Stimulated activated CD4-positive, alpha-beta T cell treated with anti-CD3 and anti-CD28 coated beads, Interleukin-12 subunit alpha, Interleukin-12 subunit beta, amount 100 ng/mL, for 24 hours (primary cell): Measurements from ENCODE around the gene ZNF492.
"Not testable (repeated sequence)": the region's sequence is repeated elsewhere in the genome, so short reads cannot be mapped to it uniquely, and the experiment has no call there.

Experiments
- DNase-seq, 2 experiments: peaks; one replicate each; pipeline ENCODE4 v3.0.0-alpha.2; 2020; ENCODE audit warnings: low read depth in 2 of 2

The ZNF492 gene

DNA sequence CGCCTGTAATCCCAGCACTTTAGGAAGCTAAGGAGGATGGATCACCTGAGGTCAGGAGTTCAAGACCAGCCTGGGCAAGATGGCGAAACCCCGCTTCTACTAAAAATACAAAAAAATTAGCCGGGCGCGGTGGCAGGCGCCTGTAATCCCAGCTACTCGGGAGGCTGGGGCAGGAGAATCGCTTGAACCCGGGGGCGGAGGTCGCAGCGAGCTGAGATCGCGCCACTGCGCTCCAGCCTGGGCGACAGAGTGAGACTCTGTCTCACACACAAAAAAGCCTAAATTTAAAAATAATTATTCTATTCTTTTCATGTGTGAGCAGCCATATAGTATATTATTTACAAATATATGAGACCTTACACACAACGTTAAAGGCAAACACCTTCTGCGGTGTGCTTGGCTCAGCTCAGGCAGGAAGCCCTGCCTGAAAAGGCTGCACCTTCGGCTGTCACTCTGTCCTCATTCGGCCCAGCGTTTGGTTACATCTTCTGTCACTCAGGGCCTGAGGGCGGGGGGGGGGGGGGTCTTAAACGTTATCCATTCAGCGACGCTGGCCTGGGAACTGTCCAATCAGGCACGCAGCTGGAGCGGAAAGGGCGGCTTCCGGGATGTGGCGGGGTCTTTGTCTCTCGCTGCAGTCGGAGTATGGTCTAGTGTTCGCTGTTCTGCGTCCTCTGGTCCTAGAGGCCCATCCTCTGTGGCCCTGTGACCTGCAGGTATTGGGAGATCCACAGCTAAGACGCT is at the start of gene ZNF492:
Gene ZNF492, plus strand, starts transcription at position 619 of the 744 bp plus-strand sequence. CDS start 19,076 bp downstream, outside the sequence.
- peak; percentile 60 to 66 for DNase-seq

DNA sequence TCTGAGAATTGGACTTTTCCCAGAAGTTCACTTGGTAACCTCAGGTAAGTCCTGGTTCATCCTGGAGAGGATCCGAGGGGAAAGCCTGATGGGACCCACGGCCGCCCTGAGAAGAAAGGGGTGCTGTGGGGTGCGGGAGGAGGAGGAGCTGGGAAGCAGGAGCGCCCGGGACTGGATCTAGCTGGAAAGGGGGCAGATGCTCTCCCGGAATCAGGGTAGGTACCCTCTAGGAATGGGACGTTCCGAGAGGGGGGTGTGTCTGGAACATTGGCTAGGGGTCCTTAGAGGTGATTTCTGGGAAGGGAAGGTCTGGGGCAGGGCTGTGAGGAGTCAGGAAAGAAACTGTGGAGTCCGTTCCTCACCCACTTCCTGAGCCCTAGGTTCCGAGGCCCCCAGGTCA is 38.7 kb upstream of the ZNF492 start:
- DNase-seq: no peak

DNA sequence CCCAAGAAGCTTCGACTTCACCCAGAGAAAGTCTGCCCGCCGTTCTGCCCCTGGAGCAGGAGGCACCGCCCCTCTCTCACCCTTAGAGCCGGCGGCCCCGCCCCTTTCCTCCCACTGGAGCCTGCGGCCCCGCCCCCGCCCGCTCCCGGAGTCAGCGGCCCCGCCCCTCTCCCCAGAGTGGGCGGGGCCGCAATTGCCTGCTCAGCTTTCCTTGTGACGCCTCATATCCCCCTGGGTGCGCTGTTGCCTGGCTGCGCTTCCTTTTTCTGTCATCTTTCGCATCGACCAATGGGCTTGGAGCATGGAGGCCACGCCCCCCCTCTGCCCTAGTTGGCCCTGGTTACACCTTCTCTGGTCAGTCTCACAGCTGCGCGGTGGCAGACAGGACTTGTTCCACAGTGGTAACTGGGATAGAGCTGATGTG is 38.2 kb upstream of the ZNF492 start:
- no peak for DNase-seq

DNA sequence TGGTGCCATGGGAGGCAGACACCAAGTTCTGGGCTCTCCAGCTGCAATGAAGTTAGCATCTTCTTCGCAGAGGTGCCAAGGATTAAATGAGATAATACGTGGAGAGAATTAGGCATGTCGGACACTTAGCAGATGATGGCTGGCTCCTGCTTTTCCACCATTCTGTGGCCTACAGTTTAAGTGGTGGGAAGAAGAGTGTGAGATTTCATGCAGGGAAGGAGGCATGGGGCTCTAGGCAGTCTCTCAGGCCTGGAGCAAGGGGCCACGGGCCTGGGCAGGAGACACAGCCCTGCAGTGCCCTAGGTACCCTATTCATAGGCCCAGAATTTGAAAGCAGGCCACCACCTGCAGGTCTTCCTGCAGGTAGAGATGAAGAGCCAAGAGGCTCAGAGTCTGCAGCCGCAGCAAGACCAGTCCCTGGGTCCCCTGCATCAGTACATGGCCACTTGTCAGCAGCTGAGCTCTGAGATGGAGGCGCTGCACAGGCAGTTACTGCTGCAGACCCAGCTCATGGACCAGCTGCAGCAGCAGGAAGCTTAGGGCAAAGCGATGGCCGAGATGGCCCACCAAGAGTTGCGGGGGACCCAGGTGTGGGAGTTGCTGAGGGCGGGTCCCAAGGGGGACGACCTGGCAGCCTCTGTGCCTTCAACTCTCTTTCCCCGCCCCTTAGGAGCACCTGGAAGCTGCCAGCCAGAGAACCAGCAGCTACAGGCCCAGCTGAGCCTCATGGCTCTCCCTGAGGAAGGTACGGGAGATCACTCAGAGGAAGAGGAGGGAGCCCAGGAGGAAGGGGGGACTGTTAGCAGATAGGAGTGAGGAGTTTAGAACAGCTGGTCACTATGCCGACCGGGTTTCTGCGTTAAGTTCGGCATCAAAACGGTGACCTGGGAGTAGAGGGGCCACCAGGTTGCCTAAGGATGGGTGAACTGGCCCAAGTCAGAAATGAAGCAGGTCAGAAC is 33.2 kb upstream of the ZNF492 start:
- DNase-seq: no peak

DNA sequence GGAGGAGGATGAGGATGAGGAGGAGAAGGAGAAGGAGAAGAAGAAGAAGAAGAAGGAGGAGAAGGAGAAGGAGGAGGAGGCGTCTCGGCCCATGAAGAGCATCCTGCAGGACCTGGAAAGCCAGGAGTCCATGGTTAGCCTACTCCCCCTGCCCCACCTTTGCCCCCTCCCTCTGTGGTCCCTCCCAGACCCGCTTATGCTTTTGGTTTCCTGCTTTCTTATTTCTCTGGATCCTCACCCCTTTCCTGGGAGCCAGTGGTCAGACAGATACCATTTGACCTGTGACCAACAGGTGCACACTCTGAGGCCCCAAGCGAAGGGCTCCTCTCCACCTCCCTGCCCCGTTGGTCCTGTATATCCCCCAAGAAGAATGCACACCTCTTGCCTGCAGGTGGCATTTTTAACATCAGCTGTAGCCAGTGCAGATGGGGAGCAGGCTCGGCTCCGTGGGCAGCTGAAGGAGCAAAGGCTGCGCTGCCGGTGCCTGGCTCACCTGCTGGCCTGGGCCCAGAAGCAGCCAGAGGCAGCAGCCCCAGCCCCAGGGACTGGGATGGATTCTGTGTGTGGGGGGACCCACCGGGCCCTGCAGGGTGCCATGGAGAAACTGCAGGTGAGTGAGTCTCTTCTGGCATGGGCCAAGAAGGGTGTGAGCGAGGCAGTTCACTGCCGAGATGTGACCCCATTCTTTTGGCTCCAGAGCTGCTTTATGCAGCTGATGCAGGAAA is 32.1 kb upstream of the ZNF492 start:
- DNase-seq: no peak

DNA sequence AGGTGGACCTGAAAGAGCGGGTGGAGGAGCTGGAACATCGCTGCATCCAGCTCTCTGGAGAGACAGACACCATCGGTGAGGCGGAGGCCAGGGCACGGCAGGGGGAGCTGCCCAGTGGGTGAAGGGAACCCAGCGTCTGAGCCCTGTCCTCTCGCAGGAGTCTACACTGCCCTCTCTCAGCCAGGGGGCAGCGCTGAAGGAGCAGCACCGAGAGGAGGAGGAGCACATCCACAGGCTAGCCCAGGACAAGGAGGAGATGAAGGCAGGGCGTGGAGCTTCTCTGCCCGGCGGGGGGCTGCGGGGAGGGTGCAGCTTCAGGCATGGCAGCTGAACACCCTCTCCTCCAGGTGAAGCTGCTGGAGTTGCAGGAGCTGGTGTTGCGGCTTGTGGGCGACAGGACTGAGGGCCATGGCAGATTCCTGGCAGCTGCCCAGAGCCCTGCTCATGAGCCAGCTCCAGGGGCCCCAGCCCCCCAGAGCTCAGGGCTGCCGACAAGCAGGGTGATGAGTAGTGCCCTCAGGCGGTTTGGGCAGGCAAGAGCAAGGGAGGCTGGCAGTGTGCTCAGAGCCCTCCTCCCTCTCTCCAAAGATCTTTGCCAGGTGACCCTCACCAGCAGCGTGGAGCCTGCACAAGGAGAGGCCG is 31.4 kb upstream of the ZNF492 start:
- no peak for DNase-seq

DNA sequence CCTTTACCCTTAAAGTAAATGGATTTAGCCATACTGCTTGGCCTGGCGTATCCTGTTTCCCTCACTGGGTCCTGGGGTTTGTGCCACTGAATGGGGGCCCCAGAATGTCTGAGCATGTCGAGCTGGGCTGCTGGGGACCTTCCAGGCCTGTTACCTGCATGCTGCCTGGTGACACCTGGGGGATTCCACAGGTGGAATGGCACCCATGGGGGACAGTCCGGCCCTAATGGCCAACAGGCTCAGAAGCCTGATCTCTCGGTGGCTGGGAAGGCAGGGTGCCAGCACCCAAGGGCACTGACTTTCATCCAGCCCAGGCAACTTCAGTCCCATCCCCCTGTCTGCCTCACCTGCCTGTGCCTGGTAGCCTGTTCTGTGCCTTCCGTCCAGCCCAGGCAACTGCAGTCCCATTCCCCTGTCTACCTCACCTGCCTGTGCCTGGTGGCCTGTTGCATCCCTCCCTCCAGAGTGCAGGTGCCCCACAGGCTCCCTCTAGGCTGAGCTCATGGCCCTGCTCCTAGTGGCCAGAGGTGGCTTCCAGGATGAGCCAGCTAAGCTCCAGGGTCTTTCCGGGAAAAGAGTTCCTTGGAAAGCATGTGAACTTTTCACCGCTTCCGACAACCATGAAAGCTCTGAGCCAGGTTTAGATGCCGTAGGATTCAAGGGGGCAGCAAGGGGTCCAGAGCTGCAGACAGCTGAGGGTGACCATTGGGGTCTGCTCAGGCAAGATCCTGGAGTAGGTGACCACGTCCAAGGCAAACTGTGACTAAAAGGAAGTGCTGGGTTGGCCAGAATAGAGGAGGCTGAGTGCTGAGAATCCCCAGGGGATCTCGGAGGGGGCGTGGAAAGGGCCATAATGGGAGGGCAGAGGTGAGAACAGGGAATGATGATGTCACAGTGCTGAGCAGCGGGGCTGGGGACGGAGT is 30.3 kb upstream of the ZNF492 start:
- no peak for DNase-seq

DNA sequence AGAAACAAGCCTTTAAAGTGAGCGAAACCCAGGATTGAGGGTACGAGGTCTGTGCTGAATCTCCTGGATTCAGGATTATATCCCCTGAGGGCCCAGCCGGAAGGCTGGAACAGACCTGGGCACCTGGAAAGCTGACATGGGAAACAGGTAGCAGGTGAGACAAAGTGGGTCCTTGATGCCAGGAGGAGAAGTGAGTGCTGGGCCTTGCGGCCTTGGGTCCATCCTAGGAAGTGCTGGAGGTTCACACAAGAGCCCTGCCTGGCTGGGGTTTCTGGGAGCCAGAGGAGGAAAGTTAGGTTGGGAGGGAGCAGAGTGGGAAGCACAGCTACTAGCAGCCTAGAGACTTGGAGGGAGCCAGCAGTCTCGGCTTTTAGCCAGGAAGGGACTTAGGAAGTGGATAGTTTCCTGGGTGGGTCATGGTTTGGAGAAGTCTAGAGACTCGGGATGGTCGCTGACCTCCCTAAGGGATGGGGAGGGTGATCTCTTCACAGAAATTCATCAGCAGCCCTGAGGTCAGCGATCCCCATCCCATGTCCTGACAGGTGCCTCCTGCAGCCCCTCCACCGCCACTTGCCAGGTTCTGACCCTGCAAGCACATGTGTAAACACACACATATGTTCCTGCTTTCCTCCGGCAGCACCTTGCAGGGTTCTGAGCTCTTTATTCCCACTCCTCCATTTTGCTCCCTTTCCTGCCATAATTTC is 29.4 kb upstream of the ZNF492 start:
- no peak for DNase-seq

DNA sequence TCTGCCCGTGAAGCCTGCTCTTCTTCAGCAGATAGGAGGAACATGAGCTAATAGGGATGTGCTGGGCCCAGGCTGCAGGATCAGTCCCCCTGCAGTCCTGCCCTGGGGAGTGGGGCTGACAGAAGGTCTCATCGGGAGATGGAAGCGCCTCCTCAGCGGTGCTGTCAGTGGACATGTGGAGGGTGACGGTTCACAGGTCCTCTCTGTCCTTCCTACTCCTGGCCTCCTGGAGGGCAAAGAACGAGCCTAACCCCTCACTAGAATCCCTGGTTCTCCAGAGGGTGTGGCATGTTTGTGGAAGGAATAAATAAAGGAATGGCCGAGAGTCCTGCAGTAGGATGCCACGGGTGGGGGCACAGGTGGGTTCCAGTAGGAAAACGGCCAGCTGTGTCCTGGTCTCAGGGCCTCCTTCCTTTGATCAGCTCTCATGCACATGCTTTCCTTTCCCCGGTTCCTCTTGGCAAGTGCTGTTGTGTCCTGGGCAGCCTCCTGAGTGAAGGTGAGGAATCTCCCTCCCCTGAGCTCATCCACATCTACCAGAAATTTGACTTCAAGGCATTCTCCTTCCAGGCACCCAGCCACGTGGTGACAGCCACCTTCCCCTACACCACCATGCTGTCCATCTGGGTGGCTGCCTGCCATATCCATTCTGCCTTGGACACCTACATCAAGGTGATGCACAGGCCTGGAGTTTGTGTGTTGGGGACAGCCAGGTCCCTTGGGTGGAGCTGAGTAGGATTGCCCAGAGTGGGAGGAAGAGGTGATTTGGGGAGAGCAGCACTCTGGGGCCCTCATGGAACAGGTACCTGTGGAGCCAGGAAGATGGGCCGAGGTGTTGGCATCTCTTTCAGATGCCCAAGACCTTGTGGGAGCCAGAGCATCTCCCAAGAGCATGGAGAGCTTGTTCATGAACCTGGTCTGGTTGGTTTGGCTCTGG is 28.6 kb upstream of the ZNF492 start:
- no peak for DNase-seq

DNA sequence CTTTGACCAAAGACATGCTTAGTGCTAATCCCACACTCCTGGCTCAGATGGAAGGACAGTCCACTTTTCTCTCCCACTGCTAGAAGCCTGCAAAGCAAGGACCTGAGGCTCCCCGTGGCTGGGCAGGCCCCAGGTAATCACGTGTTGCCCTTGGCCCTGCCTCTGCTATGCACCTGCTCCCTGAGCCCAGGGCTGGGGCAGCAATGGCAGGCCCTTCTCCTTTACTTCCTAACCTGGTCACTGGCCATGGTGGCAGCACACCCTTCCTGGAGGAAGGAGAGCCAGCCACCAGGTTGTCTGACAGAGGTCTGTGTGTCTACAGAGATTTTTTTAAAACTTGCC is 27.9 kb upstream of the ZNF492 start:
- DNase-seq: no peak

DNA sequence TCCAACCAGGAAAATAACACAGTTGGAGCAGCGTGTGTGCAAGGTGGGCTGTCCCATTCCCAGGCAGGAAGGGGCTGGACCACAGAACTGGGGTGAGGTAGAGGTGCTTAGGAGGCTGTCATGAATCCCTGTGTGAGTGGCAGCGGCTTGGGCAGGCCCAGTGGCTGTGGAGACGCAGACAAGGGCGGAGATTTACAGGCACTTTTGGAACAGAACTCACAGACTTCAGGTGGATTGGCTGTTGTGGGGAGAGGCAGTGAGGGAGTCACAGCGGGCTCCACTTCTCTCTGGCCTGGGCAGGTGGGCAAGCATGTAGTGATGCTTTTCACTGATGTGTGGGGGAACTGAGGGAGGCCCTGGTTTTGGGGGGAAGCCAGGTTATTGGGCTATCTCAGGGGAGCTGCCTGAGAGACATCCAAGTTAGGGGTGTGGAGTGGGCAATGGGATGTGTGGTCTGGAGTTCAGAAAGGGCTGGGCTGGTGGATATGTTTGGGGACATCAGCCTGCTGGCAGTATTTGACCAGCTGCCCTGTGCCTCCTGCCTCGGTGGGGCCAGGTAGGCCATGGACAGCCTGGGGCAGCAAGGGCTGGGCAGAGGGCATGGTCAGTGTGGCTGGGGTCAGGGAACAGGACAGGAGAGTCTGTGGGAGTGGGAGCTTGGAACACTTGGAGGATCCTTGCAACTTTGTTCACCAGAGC is 27.0 kb upstream of the ZNF492 start:
- DNase-seq: no peak

DNA sequence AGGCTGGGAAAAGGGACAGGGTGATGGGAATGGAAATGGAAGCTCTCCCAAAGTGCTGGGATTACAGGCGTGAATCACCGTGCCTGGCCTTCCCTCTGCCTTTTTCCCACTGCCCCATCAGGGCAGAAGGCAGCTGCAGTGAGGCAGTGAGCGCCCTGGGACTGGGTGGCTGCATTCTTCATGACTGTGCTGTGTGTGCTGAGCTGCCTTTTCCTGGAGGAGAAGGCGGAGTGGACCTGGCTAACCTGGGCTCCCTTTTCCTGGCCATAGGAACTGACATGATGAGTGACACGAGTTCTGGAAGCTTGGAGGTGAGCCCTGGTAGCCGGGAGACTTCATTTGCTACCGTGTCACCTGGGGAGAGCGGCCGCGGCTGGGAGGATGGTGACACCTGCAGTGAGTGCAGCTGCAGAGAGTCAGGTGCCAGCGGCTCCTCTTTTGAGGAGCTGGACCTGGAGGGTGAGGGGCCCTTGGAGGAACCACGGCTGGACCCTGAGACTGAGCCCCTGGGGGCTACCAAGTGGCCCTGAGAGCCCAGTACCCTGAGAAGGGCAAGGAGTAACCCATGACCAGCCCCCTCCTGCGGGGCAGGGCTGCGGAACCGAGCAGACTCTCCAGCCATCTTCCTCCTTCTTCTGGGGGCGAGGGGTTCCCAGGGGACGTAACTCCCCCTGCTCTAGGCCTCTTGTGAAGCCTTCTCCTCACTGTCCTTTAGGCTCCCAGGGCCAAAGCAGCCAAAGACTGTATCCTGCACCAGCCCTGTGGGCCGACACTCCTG is 26.3 kb upstream of the ZNF492 start:
- no peak for DNase-seq

DNA sequence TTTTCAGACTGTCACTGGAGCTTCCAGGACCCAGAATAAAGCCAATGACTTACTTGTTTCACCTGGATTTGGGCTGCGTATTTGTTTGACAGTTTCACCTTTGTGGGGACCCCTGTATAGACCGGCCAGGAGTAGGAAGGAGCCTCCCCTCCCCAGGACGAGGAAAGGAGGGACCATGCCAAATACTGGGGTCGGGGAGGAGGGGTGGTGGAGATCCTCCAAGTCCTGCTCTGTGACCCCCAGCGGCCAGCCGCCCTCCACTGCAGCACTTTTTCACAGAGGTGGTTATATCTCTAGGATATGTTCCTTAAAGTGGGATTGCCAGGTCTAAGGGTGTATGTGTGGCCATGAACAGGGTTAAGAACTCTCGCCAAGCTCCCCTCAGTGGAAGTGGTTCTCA is 25.7 kb upstream of the ZNF492 start:
- no peak for DNase-seq

DNA sequence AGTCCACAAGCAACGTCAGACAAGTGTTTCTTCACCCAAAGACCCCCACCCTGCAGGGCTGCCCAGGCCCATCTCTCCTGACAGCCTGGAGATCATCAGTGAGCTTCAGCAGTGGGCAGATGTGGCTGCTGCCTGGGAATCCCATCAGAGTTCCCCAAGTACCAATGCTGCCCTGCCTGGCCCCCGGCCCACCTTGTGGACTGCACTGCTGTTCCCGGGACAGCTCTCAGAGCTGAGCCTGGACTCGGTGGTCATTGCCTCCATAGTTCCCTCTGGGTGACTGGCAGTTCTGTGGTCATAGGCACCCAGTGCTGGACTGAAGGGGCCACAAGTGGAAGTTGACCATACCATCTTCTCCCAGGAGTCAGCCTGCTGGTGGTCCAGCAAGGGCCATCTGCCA is 24.5 kb upstream of the ZNF492 start:
- DNase-seq: no peak

DNA sequence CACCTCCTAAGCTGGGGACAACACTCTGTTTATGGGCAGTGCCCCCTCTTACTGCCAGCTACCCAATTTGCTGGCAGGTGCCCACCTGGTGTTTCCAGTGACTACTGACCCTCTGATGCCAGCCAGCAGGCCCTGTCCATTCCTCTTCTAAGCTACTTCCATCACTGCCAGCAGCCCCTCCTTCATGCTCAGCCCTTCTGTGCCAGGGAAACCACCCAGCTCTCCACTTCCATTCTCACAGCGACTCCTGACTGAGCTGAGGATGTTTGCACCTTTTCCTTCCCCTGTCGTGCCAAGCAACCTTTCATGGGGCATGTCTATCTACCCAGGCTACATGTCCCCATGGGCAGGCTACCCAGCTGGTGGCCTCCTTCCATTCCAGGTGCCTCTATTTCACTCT is 24.0 kb upstream of the ZNF492 start:
- no peak for DNase-seq

DNA sequence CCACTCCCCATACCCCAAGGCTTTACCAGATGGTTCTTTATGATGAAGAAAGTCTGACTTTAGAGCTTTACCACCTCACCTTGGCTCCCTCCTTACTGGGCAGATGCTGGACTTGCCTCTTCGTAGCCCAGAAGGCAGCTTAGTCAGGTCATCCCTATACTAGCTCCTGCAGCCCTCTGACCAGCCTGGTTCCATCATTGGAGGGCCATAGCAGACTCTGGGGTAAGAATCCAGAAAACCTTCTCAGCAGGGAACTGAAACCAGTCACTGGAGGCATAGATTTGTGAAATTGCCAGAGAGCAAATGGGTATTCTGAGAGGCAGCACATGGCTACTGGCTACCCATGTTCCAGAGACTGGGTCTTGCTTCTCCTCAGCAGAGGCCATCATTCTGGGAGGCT is 21.8 kb upstream of the ZNF492 start:
- DNase-seq: no peak

DNA sequence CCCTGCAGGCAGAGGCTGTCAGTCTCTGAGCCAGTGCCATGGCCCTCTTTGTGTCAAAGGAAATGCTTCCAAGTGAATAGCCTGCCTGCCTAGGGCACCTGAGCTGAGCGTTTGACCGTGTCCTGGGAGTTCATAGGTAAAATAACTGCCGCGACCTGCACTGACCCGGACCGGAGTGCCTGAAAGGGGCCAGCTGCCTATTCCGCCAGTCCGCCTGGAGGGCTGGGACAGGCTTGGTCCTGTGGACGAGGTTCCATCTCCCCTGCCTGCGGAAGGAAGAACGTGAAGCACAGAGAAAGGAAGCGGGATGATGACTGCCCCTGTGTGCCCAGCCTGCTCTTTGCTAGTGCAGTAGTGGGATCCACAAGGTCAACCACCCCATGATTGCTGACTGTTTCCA is 17.5 kb upstream of the ZNF492 start:
- no peak for DNase-seq

DNA sequence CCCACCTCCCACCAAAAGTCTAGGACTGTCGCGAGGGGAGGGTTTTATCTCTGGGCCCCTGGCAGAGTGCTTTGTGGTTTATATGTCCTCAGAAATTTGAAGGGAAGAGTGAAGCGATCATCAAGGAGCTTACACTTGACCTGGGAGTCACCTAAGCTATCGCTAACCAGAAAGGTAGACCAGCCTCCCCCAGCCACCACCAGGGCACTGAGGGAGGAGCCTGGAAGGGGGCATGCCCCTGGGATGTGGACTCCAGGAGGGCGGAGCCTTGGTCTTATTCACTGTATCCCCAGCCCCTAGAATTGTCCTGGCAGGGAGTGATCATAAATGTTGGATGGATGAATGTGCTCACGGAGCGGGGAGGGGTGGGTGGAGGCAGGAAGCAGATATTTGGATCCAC is 16.9 kb upstream of the ZNF492 start:
- DNase-seq: not testable (repeated sequence)
